ENCODE results near the gene ST7. TPM values are rescaled to one million over a fixed set of nuclear protein-coding genes. Genes with fewer than 3 reads are reported as not detected.

The ST7 gene
- total RNA-seq, 1 donor from 2014 or later: 107 TPM

DNA sequence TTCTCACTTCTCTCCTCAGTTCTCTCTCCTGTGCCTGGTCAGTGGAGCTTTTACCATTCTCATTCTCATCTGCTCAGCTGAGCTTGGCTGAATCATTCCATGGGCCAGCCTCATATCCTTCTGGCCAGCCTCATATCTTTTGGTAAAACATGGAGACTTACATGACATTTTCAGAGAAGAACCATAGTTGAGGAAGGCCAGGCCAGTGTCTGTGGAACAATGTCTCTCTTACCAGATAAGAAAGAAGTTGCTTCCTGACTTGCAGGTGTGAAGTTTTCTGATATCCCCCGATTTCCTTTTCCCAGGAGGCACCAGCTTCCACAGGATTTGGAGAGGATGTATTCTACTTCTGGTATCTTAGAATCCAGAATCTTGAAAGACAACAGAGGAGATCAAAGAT is 24.7 kb downstream of the ST7 start:
- no peak for DNase-seq
- no peaks in the 10 kb centered on the region for H3K36me3 Mint-ChIP-seq (ENCODE audit: unreplicated experiment)
- TF ChIP-seq, protein P1, sequence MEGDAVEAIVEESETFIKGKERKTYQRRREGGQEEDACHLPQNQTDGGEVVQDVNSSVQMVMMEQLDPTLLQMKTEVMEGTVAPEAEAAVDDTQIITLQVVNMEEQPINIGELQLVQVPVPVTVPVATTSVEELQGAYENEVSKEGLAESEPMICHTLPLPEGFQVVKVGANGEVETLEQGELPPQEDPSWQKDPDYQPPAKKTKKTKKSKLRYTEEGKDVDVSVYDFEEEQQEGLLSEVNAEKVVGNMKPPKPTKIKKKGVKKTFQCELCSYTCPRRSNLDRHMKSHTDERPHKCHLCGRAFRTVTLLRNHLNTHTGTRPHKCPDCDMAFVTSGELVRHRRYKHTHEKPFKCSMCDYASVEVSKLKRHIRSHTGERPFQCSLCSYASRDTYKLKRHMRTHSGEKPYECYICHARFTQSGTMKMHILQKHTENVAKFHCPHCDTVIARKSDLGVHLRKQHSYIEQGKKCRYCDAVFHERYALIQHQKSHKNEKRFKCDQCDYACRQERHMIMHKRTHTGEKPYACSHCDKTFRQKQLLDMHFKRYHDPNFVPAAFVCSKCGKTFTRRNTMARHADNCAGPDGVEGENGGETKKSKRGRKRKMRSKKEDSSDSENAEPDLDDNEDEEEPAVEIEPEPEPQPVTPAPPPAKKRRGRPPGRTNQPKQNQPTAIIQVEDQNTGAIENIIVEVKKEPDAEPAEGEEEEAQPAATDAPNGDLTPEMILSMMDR (IDR thresholded peaks at IDR 0.05; ENCODE audit: partially characterized antibody, unreplicated experiment): no peak
- peaks cover 2% of the 10 kb centered on the region for H3K9me3 Mint-ChIP-seq (ENCODE audit: unreplicated experiment)
- H3K4me3 Mint-ChIP-seq (ENCODE audit: unreplicated experiment): no peak overlapping the region
- H3K27me3 Mint-ChIP-seq (ENCODE audit: unreplicated experiment): no peaks in the 10 kb centered on the region
- no peak overlapping the region for H3K27ac Mint-ChIP-seq (ENCODE audit: unreplicated experiment)
- no peaks in the 10 kb centered on the region for H3K4me1 Mint-ChIP-seq (ENCODE audit: low read depth, unreplicated experiment)

DNA sequence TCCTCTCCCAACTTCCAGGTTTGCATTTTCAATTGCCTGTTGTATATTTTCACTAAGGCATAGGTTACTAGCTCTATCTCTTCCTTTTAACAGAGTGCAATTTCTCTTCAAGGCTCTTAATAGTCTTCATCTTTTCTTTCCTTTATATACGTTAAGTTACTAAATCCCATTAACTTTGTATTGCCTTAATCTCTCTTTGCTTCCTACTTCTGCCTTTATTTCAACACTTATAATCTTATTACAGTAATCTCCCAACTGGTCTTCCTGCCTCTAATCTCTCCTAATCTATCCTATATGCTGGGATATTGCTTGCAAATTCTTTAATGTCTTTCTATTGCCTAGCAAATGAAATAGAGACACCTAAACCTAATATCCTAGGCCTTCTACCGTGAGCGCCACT is 26.1 kb downstream of the ST7 start:
- Mint-ChIP-seq H3K4me1 (ENCODE audit: low read depth, unreplicated experiment) (no peaks in the 10 kb centered on the region), H3K9me3 (ENCODE audit: unreplicated experiment) (peaks cover 2% of the 10 kb centered on the region), H3K4me3 (ENCODE audit: unreplicated experiment) (no peak overlapping the region), H3K36me3 (ENCODE audit: unreplicated experiment) (no peaks in the 10 kb centered on the region), H3K27ac (ENCODE audit: unreplicated experiment) (no peak overlapping the region), H3K27me3 (ENCODE audit: unreplicated experiment) (no peaks in the 10 kb centered on the region)
- no peak for DNase-seq
- TF ChIP-seq, protein P1 (IDR thresholded peaks at IDR 0.05; ENCODE audit: partially characterized antibody, unreplicated experiment): no peak

DNA sequence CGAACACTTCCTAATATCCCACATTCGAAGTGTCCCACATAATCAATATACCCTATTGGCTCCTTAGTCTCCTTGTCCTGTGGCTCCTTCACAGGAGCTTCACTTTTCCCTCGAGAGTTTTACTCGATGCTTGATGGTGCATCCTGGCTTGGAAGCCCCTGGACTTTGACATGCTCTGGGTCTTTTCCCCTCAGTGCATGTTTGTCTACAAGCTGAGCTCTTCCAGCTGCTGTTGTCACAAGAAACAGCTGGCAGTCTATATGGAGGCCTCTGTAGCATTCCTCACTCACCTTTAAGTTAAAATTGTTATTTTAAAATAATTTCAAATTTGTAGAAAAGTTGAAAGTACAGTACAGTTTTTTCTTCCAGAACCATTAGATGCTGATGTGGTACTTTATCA is 27.1 kb downstream of the ST7 start:
- no peak for DNase-seq
- TF ChIP-seq, protein P1 (IDR thresholded peaks at IDR 0.05; ENCODE audit: partially characterized antibody, unreplicated experiment): no peak
- Mint-ChIP-seq H3K4me1 (ENCODE audit: low read depth, unreplicated experiment) (no peaks in the 10 kb centered on the region), H3K9me3 (ENCODE audit: unreplicated experiment) (no peaks in the 10 kb centered on the region), H3K27ac (ENCODE audit: unreplicated experiment) (no peak overlapping the region), H3K27me3 (ENCODE audit: unreplicated experiment) (no peaks in the 10 kb centered on the region), H3K4me3 (ENCODE audit: unreplicated experiment) (no peak overlapping the region), H3K36me3 (ENCODE audit: unreplicated experiment) (no peaks in the 10 kb centered on the region)

DNA sequence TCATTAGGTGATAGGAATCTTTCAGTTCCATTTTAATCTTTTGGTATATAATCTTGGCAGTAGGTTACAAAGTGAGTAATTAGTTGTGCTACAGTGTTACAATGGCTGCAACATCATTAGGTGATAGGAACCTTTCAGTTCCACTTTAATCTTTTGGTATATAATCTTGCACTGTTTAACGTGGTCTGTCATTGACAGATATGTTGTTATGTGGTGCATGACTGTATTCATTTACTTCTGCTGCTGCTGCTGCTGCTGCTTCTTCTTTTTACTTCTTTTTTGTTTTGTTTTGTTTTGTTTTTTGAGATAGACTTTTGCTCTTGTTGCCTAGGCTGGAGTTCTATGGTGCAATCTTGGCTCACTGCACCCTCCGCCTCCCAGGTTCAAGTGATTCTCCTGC is 28.6 kb downstream of the ST7 start:
- H3K36me3 Mint-ChIP-seq (ENCODE audit: unreplicated experiment): no peaks in the 10 kb centered on the region
- no peak overlapping the region for H3K4me3 Mint-ChIP-seq (ENCODE audit: unreplicated experiment)
- no peaks in the 10 kb centered on the region for H3K9me3 Mint-ChIP-seq (ENCODE audit: unreplicated experiment)
- DNase-seq: no peak
- H3K27me3 Mint-ChIP-seq (ENCODE audit: unreplicated experiment): no peaks in the 10 kb centered on the region
- H3K27ac Mint-ChIP-seq (ENCODE audit: unreplicated experiment): no peak overlapping the region
- no peaks in the 10 kb centered on the region for H3K4me1 Mint-ChIP-seq (ENCODE audit: low read depth, unreplicated experiment)
- TF ChIP-seq, protein P1 (IDR thresholded peaks at IDR 0.05; ENCODE audit: partially characterized antibody, unreplicated experiment): no peak

DNA sequence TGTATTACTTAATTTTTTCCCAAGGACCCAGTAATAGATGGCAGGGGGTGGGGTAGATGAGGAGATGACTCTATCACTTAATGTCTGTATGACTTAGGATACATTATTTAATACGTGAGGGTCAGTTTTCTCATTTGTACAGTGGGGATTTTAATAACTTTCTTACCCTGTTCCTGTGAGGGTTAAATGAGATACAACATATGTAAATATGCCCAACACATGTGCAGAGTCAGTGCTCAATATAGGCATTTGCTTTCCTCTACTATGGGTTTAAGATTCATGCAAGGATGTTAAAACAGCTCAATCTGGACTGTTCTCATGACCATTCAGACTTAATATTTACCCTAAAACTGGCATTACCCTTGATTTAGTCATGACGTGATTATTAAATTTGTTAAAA is 31.2 kb downstream of the ST7 start:
- Mint-ChIP-seq H3K36me3 (ENCODE audit: unreplicated experiment) (no peaks in the 10 kb centered on the region), H3K9me3 (ENCODE audit: unreplicated experiment) (no peaks in the 10 kb centered on the region), H3K4me3 (ENCODE audit: unreplicated experiment) (no peak overlapping the region), H3K27me3 (ENCODE audit: unreplicated experiment) (no peaks in the 10 kb centered on the region), H3K4me1 (ENCODE audit: low read depth, unreplicated experiment) (no peaks in the 10 kb centered on the region), H3K27ac (ENCODE audit: unreplicated experiment) (no peak overlapping the region)
- TF ChIP-seq, protein P1 (IDR thresholded peaks at IDR 0.05; ENCODE audit: partially characterized antibody, unreplicated experiment): no peak
- no peak for DNase-seq
